ENCODE results near the gene FAM78A. TPM values are rescaled to one million over a fixed set of nuclear protein-coding genes. Genes with fewer than 3 reads are reported as not detected.
"Not testable (repeated sequence)": the region's sequence is repeated elsewhere in the genome, so short reads cannot be mapped to it uniquely, and the experiment has no call there.

FAM78A gene
- total RNA-seq, 1 experiment from 2014 or later, result 0.40 TPM

DNA sequence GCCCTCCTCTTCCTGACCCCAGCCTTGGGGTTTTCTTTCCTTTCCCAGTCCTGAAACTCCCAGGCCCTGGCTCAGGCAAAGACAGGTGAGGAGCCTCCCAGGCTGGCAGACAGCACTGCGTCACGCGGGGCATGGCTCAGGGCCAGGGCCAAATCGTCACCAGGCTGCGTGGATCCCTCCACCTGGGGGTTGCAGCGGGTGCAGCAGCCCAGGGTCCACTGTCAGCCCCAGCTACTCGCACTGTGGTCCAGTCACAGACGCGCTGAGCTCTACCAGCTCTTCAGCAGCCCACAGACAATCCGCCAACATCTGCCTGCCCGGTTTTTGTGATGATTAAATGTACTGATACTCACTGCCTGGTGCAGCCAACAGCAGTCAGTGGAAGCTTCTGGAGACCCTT is 12.1 kb downstream of the FAM78A start:
- Mint-ChIP-seq H3K27me3 (ENCODE audit: insufficient read depth, unreplicated experiment) (no peaks in the 10 kb centered on the region), H3K9me3 (ENCODE audit: unreplicated experiment) (no peaks in the 10 kb centered on the region), H3K4me3 (ENCODE audit: unreplicated experiment) (no peak overlapping the region), H3K36me3 (ENCODE audit: insufficient read depth, unreplicated experiment) (no peaks in the 10 kb centered on the region), H3K4me1 (ENCODE audit: insufficient read depth, unreplicated experiment) (no peaks in the 10 kb centered on the region), H3K27ac (ENCODE audit: low read depth, unreplicated experiment) (no peak overlapping the region)
- POLR2A ChIA-PET, result no interaction called here
- TF ChIP-seq, protein P1, sequence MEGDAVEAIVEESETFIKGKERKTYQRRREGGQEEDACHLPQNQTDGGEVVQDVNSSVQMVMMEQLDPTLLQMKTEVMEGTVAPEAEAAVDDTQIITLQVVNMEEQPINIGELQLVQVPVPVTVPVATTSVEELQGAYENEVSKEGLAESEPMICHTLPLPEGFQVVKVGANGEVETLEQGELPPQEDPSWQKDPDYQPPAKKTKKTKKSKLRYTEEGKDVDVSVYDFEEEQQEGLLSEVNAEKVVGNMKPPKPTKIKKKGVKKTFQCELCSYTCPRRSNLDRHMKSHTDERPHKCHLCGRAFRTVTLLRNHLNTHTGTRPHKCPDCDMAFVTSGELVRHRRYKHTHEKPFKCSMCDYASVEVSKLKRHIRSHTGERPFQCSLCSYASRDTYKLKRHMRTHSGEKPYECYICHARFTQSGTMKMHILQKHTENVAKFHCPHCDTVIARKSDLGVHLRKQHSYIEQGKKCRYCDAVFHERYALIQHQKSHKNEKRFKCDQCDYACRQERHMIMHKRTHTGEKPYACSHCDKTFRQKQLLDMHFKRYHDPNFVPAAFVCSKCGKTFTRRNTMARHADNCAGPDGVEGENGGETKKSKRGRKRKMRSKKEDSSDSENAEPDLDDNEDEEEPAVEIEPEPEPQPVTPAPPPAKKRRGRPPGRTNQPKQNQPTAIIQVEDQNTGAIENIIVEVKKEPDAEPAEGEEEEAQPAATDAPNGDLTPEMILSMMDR (IDR thresholded peaks at IDR 0.05; ENCODE audit: unreplicated experiment), result no peak
- CTCF ChIA-PET, result interaction anchor here (0.6 to 1.1 kb wide), 2 partner anchors 39 to 86 kb away, joined by 3 to 4 read pairs; no protein-coding TSS in a partner anchor
- BruUV-seq (replicated peaks), result no TSS peak
- intact Hi-C loops (cut with micrococcal nuclease), result no loop called here
- DNase-seq (ENCODE audit: unreplicated experiment), result no peak

DNA sequence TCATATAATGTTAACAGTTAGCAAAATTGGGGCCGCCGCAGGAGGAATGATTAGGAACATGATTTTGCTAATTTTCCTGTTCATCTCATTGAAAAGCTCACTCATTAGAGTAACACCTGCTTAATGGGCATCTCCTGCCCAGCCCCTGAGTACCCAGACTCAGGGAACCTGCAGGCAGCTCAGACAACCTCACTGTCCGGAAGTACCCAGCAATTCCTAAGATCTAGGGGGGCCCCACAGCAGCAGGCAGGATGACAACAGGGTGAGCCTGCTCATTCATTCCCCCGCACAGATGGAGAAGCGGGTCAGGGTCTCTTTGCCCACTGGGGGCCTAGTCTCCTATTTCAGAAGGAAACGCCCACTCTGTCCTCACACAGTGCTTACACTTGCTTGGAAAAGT is 12.6 kb downstream of the FAM78A start:
- Mint-ChIP-seq H3K4me3 (ENCODE audit: unreplicated experiment) (no peak overlapping the region), H3K4me1 (ENCODE audit: insufficient read depth, unreplicated experiment) (no peaks in the 10 kb centered on the region), H3K27me3 (ENCODE audit: insufficient read depth, unreplicated experiment) (no peaks in the 10 kb centered on the region), H3K9me3 (ENCODE audit: unreplicated experiment) (no peaks in the 10 kb centered on the region), H3K27ac (ENCODE audit: low read depth, unreplicated experiment) (no peak overlapping the region), H3K36me3 (ENCODE audit: insufficient read depth, unreplicated experiment) (no peaks in the 10 kb centered on the region)
- DNase-seq (ENCODE audit: unreplicated experiment), result no peak
- TF ChIP-seq, protein P1 (IDR thresholded peaks at IDR 0.05; ENCODE audit: unreplicated experiment), result no peak
- intact Hi-C loops (cut with micrococcal nuclease), result no loop called here
- BruUV-seq (replicated peaks), result no TSS peak
- CTCF ChIA-PET, result interaction anchor here (1.1 kb wide), 1 partner anchor 86 kb away, joined by 4 read pairs; no protein-coding TSS in a partner anchor
- POLR2A ChIA-PET, result interaction anchor here (0.7 kb wide), 1 partner anchor 386 kb away, joined by 3 read pairs; no protein-coding TSS in a partner anchor

DNA sequence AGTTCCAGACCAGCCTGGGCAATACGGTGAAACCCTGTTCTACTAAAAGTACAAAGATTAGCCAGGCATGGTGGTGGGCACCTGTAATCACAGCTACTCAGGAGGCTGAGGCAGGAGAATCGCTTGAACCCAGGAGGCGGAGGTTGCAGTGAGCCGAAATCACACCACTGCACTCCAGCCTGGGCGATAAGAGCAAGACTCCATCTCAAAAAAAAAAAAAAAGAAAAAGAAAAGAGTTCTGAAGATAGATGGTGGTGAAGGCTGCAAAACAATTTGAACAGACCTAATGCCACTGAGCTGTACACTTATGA is 13.3 kb downstream of the FAM78A start:
- CTCF ChIA-PET, result interaction anchor here (0.6 kb wide), 1 partner anchor 53 kb away, joined by 3 read pairs; no protein-coding TSS in a partner anchor
- POLR2A ChIA-PET; intact Hi-C loops (cut with micrococcal nuclease); H3K4me1 Mint-ChIP-seq (ENCODE audit: insufficient read depth, unreplicated experiment); H3K27ac Mint-ChIP-seq (ENCODE audit: low read depth, unreplicated experiment); H3K27me3 Mint-ChIP-seq (ENCODE audit: insufficient read depth, unreplicated experiment); BruUV-seq (replicated peaks); H3K36me3 Mint-ChIP-seq (ENCODE audit: insufficient read depth, unreplicated experiment); H3K4me3 Mint-ChIP-seq (ENCODE audit: unreplicated experiment); DNase-seq (ENCODE audit: unreplicated experiment); H3K9me3 Mint-ChIP-seq (ENCODE audit: unreplicated experiment): not testable (repeated sequence)

DNA sequence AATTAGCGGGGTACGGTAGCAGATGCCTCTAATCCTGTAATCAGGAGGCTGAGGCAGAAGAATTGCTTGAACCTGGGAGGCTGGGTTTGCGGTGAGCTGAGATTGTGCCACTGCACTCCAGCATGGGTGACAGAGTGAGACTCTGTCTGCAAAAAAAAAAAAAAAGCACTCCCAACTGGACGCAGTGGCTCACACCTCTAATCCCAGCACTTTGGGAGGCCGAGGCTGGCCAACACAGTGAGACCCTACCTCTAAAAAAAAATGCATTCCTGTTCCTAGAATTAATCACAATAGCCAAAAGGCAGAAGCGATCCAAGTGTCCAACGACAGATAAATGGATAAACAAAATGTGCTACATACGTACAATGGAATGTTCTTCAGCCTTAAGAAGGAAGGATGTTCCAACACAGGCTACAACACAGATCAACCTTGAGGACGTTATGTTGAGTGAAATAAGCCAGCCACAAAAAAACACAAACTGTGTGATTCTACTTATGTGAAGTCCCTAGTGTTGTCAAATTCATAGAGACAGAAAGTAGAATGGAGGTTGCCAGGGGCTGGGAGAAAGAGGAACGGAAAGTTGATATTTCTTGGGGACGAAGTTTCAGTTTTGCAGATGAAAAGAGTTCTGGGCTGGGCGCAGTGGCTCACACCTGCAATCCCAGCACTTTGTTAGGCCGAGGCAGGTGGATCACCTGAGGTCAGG is 13.8 kb downstream of the FAM78A start:
- Mint-ChIP-seq H3K27ac (ENCODE audit: low read depth, unreplicated experiment) (no peak overlapping the region), H3K27me3 (ENCODE audit: insufficient read depth, unreplicated experiment) (no peaks in the 10 kb centered on the region), H3K4me3 (ENCODE audit: unreplicated experiment) (no peak overlapping the region), H3K4me1 (ENCODE audit: insufficient read depth, unreplicated experiment) (no peaks in the 10 kb centered on the region), H3K36me3 (ENCODE audit: insufficient read depth, unreplicated experiment) (no peaks in the 10 kb centered on the region), H3K9me3 (ENCODE audit: unreplicated experiment) (no peaks in the 10 kb centered on the region)
- BruUV-seq (replicated peaks), result no TSS peak
- intact Hi-C loops (cut with micrococcal nuclease), result no loop called here
- POLR2A ChIA-PET, result no interaction called here
- DNase-seq (ENCODE audit: unreplicated experiment), result no peak
- CTCF ChIA-PET, result interaction anchor here (0.9 kb wide), 1 partner anchor 30 kb away, joined by 4 read pairs; no protein-coding TSS in a partner anchor
- TF ChIP-seq, protein P1 (IDR thresholded peaks at IDR 0.05; ENCODE audit: unreplicated experiment), result no peak

Data from MCF 10A (cell line).